Measurements from ENCODE around the gene SLC12A3. TPM values are rescaled to one million over a fixed set of nuclear protein-coding genes. Genes with fewer than 3 reads are reported as not detected.

Gene SLC12A3
- total and polyA plus RNA-seq, 2 of the 4 experiments (the other 2 are of a cell fraction): not detected

- ATAC-seq (ENCODE audit: low read depth) (no peak), DNase-seq (no peak)
- no peak overlapping the region for H3K14ac ChIP-seq (replicated peaks; ENCODE audit: low read depth, low read length)
- no peak for TF ChIP-seq POLR2A (IDR thresholded peaks at IDR 0.05; ENCODE audit: low read depth, low read length)
- no peaks in the 10 kb centered on the region for H3K9me3 ChIP-seq (ENCODE audit: control insufficient read depth, insufficient read depth, low read length)
- no peak overlapping the region for H2BK5ac ChIP-seq (ENCODE audit: low read depth, low read length, poor library complexity, severe bottlenecking)
- no peak overlapping the region for H2AFZ ChIP-seq (replicated peaks; ENCODE audit: low read length, poor library complexity)
- no peak overlapping the region for H4K8ac ChIP-seq (ENCODE audit: low read depth in 2 of 2, low read length in 2 of 2)
- no peak overlapping the region for H2BK15ac ChIP-seq (ENCODE audit: low read depth, low read length)
- no peak overlapping the region for H3K56ac ChIP-seq (ENCODE audit: extremely low read depth, insufficient read depth, low read length)
- H2BK120ac ChIP-seq (ENCODE audit: low read depth, low read length): no peak overlapping the region
- H3K4ac ChIP-seq (ENCODE audit: low read depth, low read length): no peak overlapping the region
- H3K4me2 ChIP-seq (ENCODE audit: low read depth, low read length): no peak overlapping the region
- peaks cover 11% of the 10 kb centered on the region for H3K36me3 ChIP-seq (ENCODE audit: control insufficient read depth, insufficient read depth, low read length)
- no peak overlapping the region for H2AK9ac ChIP-seq (replicated peaks; ENCODE audit: low read depth, low read length, poor library complexity)
- peaks cover 14 to 40% of the 10 kb centered on the region in 2 experiments; a peak in 3 of 4 replicates for H3K79me1 ChIP-seq (ENCODE audit: low read depth in 1 of 2, low read length in 2 of 2)
- no peak overlapping the region for H2BK20ac ChIP-seq (ENCODE audit: low read depth, low read length)
- ChIA-PET CTCF (no interaction called here), POLR2A (ENCODE audit: unreplicated experiment) (no interaction called here)
- no TSS peak for BruUV-seq (replicated peaks)
- no peak overlapping the region for H3K4me3 ChIP-seq (ENCODE audit: insufficient read depth, low read depth, low read length)
- H3K23ac ChIP-seq (ENCODE audit: low read depth, low read length): no peak overlapping the region
- dilution Hi-C loops (cut with HindIII; ENCODE audit: low sequenced_read_pairs, unreplicated experiment) (no loop called here), intact Hi-C loops (cut with micrococcal nuclease) (no loop called here), in situ Hi-C loops (cut with MboI; ENCODE audit: low sequenced_read_pairs) (no loop called here)
- H2AK5ac ChIP-seq (ENCODE audit: low read depth, low read length): no peak overlapping the region
- H3K9me1 ChIP-seq (ENCODE audit: insufficient read depth, low read length): peaks cover 9% of the 10 kb centered on the region
- no peaks in the 10 kb centered on the region for H3K27me3 ChIP-seq (ENCODE audit: control insufficient read depth, insufficient read depth, low read length)
- H3K9ac ChIP-seq (ENCODE audit: low read depth, low read length): no peak overlapping the region
- H4K5ac ChIP-seq (ENCODE audit: low read depth, low read length): no peak overlapping the region
- H3K18ac ChIP-seq (ENCODE audit: low read depth, low read length): no peak overlapping the region
- H4K91ac ChIP-seq (ENCODE audit: insufficient read depth, low read depth, low read length): no peak overlapping the region
- H4K20me1 ChIP-seq (ENCODE audit: insufficient read depth, low read length): no peaks in the 10 kb centered on the region; the same call in 1 of the 2 replicates
- peaks cover 21% of the 10 kb centered on the region for H3K4me1 ChIP-seq (ENCODE audit: control insufficient read depth, insufficient read depth, low read length)
- H3K27ac ChIP-seq (ENCODE audit: insufficient read depth, low read length): no peak overlapping the region
Measured at GRCh38 chr16:56817056-56817455, 48.0 kb upstream of the SLC12A3 start.
